Prostate gland (tissue), 2 donors: Measurements from ENCODE around the gene APOL2.
A peak's percentile ranks its signal among the peaks of the same experiment; 100 is the strongest.

Experiments used
- CTCF ChIP-seq, 4 experiments: fragments of 200-600 bp in 2 of 4; fragments of 450-650 bp in 2 of 4; sonication (generic) in 2 of 4; IDR thresholded peaks; 1 replicate in 3 of 4; 2 replicates in 1 of 4; pipeline ENCODE4 v1.5.1; 2016 to 2019; ENCODE audit warnings: antibody characterized with exemption in 4 of 4, mild to moderate bottlenecking in 2 of 4, moderate library complexity in 2 of 4
- POLR2A ChIP-seq: fragments of 450-650 bp; IDR thresholded peaks from one replicate; pipeline ENCODE4 v1.6.1; 2016; ENCODE audit warnings: antibody characterized with exemption, mild to moderate bottlenecking
- POLR2AphosphoS5 ChIP-seq: sonication (generic); formaldehyde crosslinking; IDR thresholded peaks from one replicate; pipeline ENCODE4 v1.6.1; 2017; ENCODE audit warnings: antibody characterized with exemption

- TF ChIP-seq CTCF (IDR thresholded peaks at IDR 0.05) (no peak), POLR2A (no peak), POLR2AphosphoS5 (peak; percentile 24)
These were observed 37.6 kb downstream of the APOL2 start, which contains the start of gene APOL4 for GRCh38 chr22:36201630-36202319.
